Endothelial cell (in vitro differentiated cells): ENCODE measurements around the gene ACTN3. TPM values are rescaled to one million over a fixed set of nuclear protein-coding genes. Genes with fewer than 3 reads are reported as not detected.

ENCODE experiments used
- DNase-seq: peaks from one replicate; pipeline ENCODE4 v3.0.0; 2021; ENCODE audit warnings: low spot score
- H3K27ac Mint-ChIP-seq: one replicate; pipeline ENCODE4 v1.8.0; 2021; ENCODE audit warnings: mixed read lengths, inconsistent platforms; ENCODE audit not compliant: unreplicated experiment
- H3K27me3 Mint-ChIP-seq: one replicate; pipeline ENCODE4 v1.8.0; 2021; ENCODE audit warnings: mild to moderate bottlenecking, moderate library complexity, mixed read lengths, inconsistent platforms; ENCODE audit not compliant: unreplicated experiment
- H3K36me3 Mint-ChIP-seq: one replicate; pipeline ENCODE4 v1.8.0; 2021; ENCODE audit warnings: mild to moderate bottlenecking, low read depth, mixed read lengths, inconsistent platforms; ENCODE audit not compliant: unreplicated experiment
- H3K4me1 Mint-ChIP-seq: one replicate; pipeline ENCODE4 v1.8.0; 2021; ENCODE audit warnings: mild to moderate bottlenecking, mixed read lengths, inconsistent platforms; ENCODE audit not compliant: unreplicated experiment
- H3K4me3 Mint-ChIP-seq: one replicate; pipeline ENCODE4 v1.8.0; 2021; ENCODE audit warnings: mild to moderate bottlenecking, mixed read lengths, inconsistent platforms; ENCODE audit not compliant: unreplicated experiment
- H3K9me3 Mint-ChIP-seq: one replicate; pipeline ENCODE4 v1.8.0; 2021; ENCODE audit warnings: mixed read lengths, inconsistent platforms; ENCODE audit not compliant: unreplicated experiment
- total RNA-seq: library from RNA; stranded (reverse); fragmentation: NEBNext Ultra II Directional; extraction: Animal tissue kit (Norgen Biotek cat#: 25700); gene quantifications from one replicate; pipeline ENCODE4 v1.2.1, GENCODE V29; 2021; ENCODE audit not compliant: unreplicated experiment
- TF ChIP-seq, protein P1 (sequence below): fragments of 200-600 bp; sonication (generic); IDR thresholded peaks from one replicate; pipeline ENCODE4 v1.5.0; 2021; ENCODE audit warnings: antibody characterized with exemption; ENCODE audit not compliant: unreplicated experiment

The ACTN3 gene
- total RNA-seq, 1 donor from 2014 or later: 0.21 TPM

GRCh38 chr11:66556086-66556485 is 9.4 kb downstream of the ACTN3 start:
- H3K9me3 Mint-ChIP-seq: no peaks in the 10 kb centered on the region
- DNase-seq: no peak
- TF ChIP-seq, protein P1, sequence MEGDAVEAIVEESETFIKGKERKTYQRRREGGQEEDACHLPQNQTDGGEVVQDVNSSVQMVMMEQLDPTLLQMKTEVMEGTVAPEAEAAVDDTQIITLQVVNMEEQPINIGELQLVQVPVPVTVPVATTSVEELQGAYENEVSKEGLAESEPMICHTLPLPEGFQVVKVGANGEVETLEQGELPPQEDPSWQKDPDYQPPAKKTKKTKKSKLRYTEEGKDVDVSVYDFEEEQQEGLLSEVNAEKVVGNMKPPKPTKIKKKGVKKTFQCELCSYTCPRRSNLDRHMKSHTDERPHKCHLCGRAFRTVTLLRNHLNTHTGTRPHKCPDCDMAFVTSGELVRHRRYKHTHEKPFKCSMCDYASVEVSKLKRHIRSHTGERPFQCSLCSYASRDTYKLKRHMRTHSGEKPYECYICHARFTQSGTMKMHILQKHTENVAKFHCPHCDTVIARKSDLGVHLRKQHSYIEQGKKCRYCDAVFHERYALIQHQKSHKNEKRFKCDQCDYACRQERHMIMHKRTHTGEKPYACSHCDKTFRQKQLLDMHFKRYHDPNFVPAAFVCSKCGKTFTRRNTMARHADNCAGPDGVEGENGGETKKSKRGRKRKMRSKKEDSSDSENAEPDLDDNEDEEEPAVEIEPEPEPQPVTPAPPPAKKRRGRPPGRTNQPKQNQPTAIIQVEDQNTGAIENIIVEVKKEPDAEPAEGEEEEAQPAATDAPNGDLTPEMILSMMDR: no peak
- H3K36me3 Mint-ChIP-seq: no peaks in the 10 kb centered on the region
- H3K27ac Mint-ChIP-seq: no peak overlapping the region
- no peak overlapping the region for H3K4me3 Mint-ChIP-seq
- H3K4me1 Mint-ChIP-seq: no peaks in the 10 kb centered on the region
- peaks cover 9% of the 10 kb centered on the region for H3K27me3 Mint-ChIP-seq

- TF ChIP-seq, protein P1: no peak
- Mint-ChIP-seq H3K36me3 (no peaks in the 10 kb centered on the region), H3K27me3 (peaks cover 9% of the 10 kb centered on the region), H3K4me1 (no peaks in the 10 kb centered on the region), H3K9me3 (no peaks in the 10 kb centered on the region), H3K27ac (no peak overlapping the region), H3K4me3 (no peak overlapping the region)
- DNase-seq: no peak
Measured at GRCh38 chr11:66557733-66558326, 11.1 kb downstream of the ACTN3 start.

GRCh38 chr11:66559142-66559865 is 12.6 kb downstream of the ACTN3 start:
- Mint-ChIP-seq H3K36me3 (no peaks in the 10 kb centered on the region), H3K4me1 (no peaks in the 10 kb centered on the region), H3K4me3 (no peak overlapping the region), H3K27me3 (peaks cover 9% of the 10 kb centered on the region), H3K9me3 (no peaks in the 10 kb centered on the region), H3K27ac (no peak overlapping the region)
- TF ChIP-seq, protein P1: no peak
- DNase-seq: no peak

DNA sequence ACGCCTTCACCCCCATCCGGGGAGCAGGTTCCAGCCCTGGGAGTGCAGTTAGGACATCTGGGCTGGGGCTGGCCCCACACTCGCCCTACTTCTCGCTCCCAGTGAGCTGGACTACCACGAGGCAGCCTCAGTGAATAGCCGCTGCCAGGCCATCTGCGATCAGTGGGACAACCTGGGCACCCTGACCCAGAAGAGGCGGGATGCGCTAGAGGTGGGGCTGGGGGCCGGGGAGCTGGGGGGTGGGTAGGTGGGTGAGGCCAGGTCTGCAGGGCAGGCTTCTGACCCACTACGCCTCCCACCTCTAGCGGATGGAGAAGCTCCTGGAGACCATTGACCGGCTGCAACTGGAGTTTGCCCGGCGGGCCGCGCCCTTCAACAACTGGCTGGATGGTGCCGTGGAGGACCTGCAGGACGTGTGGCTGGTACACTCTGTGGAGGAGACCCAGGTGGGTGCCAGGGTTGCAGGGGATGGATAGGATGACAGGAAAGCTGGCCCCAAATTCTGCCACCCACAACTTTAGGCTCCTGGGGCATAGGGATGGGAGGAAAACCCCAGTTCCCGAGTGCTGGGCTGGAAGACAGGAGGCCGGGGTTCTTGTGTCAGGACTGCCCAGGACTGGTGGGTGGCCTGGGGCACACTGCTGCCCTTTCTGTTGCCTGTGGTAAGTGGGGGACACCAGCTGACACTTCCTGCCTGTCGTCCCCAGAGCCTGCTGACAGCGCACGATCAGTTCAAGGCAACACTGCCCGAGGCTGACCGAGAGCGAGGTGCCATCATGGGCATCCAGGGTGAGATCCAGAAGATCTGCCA is 13.4 kb downstream of the ACTN3 start:
- Mint-ChIP-seq H3K4me1 (no peaks in the 10 kb centered on the region), H3K36me3 (no peaks in the 10 kb centered on the region), H3K27ac (no peak overlapping the region), H3K4me3 (no peak overlapping the region), H3K27me3 (peaks cover 7% of the 10 kb centered on the region), H3K9me3 (no peaks in the 10 kb centered on the region)
- TF ChIP-seq, protein P1: no peak
- no peak for DNase-seq
